Tibial artery (tissue), 4 donors: Measurements from ENCODE around the gene HCAR2.
"Not testable (repeated sequence)": the region's sequence is repeated elsewhere in the genome, so short reads cannot be mapped to it uniquely, and the experiment has no call there.

Experiments
- DNase-seq, 2 donors: peaks; one replicate each; pipeline ENCODE4 v3.0.0-alpha.2; 2019
- H3K27ac ChIP-seq, 2 donors: fragments of 200-600 bp; sonication (generic) in 1 of 2; 1 replicate in 1 of 2; 2 replicates in 1 of 2; pipeline ENCODE4 v1.5.1; 2018 to 2019; ENCODE audit warnings: mild to moderate bottlenecking in 1 of 2
- H3K27me3 ChIP-seq, 2 donors: fragments of 200-600 bp; sonication (generic) in 1 of 2; one replicate each; pipeline versions ENCODE4 v1.5.1 to v1.6.0; 2016 to 2019
- H3K36me3 ChIP-seq, 3 donors: fragments of 200-600 bp; sonication (generic) in 2 of 3; one replicate each; pipeline ENCODE4 v1.5.1; 2016 to 2019; ENCODE audit warnings: mild to moderate bottlenecking in 2 of 3
- H3K4me1 ChIP-seq, 4 donors: fragments of 200-600 bp; sonication (generic) in 2 of 4; 1 replicate in 3 of 4; 2 replicates in 1 of 4; pipeline ENCODE4 v1.5.1; 2016 to 2019
- H3K4me3 ChIP-seq, 2 donors: fragments of 200-600 bp; sonication (generic) in 1 of 2; 1 replicate in 1 of 2; 2 replicates in 1 of 2; pipeline ENCODE4 v1.5.1; 2018 to 2019; ENCODE audit warnings: mild to moderate bottlenecking in 2 of 2
- H3K9me3 ChIP-seq, 3 donors: fragments of 200-600 bp; sonication (generic) in 1 of 3; one replicate each; pipeline ENCODE4 v1.5.1; 2016 to 2019
- intact Hi-C: fragments of 100-400 bp; cut with DNase I; formaldehyde crosslinking; loops from one replicate; pipeline ENCODE4 v1.15.0; 2023; ENCODE audit warnings: low total_unique reads
- TF ChIP-seq, protein P1 (sequence below), 2 experiments: fragments of 200-600 bp in 1 of 2; fragments of 450-650 bp in 1 of 2; IDR thresholded peaks; one replicate each; pipeline ENCODE4 v1.5.1; 2017 to 2019; ENCODE audit warnings: antibody characterized with exemption in 2 of 2, mild to moderate bottlenecking in 1 of 2, moderate library complexity in 1 of 2

Gene HCAR2

DNA sequence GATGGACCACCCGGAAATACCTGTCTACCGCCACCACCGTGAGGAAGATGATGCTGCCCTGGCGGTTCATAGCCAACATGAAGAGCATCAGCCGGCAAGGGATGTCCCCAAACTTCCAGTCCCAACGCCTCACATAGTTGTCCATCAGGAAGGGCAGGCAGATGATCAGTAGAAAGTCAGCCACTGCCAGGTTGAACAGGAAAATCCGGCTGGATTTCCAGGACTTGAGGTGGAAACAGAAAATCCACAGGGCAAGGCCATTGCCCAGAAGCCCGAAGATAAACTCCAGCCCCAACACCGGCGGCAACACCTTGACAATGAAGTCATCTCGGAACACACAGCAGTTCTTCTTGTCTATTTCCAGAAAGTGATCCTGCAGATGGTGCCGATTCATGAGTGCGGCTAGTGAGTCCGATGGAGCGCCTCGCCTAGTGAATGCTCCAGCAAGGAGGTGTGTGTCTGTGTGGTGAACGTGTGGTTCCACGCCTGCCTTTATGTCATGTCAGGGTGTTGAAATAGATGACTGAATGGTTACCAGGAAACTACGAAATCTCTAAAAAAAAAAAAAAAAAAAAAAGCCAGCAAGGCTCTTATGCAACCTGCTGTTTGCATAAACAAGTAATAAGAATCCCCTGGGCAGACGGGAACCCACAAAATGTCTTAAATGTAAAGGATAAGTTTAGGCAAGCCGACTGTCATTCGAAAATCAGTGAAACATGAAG, at the start of gene HCAR2:
HCAR2 (minus strand) TSS at position 468 of the 722 bp plus-strand sequence; CDS start at position 394, 74 bp downstream.
- H3K27me3 ChIP-seq, H3K4me1 ChIP-seq, intact Hi-C loops, H3K4me3 ChIP-seq, H3K9me3 ChIP-seq, H3K36me3 ChIP-seq, H3K27ac ChIP-seq: not testable (repeated sequence)
- peak in 1 of 2 donors; percentile 60 for DNase-seq

DNA sequence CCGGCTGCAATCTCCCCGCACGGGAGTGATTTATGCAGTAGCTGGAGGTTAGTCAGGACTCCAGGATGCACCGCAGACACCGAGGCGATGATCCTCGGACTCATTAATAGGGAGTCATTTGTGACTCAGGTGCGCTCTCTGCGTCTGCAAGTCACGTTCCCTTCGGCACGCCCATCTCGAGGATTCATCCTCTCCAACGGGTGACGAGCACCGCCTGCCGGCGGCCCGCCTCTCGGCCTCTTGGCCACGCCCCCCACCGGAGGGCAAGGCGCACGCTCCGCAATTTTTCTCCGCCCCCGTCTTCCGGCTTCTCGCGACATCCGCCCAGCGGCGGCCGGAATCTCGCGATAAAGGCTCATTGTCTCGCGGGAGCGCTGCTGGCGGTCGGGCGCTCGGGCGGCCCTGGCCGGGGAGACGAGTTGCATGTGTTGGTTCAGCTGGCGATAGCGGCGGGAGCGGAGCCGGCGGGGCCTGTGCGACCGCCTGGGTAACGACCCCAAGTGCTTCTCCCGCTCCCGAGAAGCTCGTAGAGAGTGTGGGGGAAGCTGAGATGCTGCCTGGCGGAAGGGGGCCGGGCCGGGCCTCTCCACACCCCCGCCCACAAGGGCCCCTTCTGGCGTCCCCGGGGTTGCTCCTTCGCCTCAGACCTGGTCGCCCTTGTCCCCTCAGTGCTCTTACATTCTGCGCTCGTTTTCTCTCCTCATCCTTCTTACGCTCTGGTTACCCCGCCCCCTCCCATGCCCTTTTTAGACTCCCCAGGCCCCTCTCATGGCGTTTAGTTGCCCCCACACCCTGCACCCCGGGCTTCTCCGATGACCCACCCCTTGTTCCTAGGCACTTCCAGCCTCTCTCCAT, 49.5 kb upstream of the HCAR2 start, which contains the start of gene DENR:
DENR (plus strand) TSS at position 361 of the 855 bp plus-strand sequence. CDS start 878 bp downstream, outside the sequence.
- no peaks in the 10 kb centered on the region for H3K9me3 ChIP-seq
- peaks cover 0 to 29% (median 15%) of the 10 kb centered on the region in 4 donors for H3K4me1 ChIP-seq
- H3K27me3 ChIP-seq = no peaks in the 10 kb centered on the region
- intact Hi-C loops = loop anchor here (5.0 kb wide), 2 partner anchors 115 to 225 kb away; partner anchors contain the start of genes KNTC1 and RSRC2
- TF ChIP-seq, protein P1, sequence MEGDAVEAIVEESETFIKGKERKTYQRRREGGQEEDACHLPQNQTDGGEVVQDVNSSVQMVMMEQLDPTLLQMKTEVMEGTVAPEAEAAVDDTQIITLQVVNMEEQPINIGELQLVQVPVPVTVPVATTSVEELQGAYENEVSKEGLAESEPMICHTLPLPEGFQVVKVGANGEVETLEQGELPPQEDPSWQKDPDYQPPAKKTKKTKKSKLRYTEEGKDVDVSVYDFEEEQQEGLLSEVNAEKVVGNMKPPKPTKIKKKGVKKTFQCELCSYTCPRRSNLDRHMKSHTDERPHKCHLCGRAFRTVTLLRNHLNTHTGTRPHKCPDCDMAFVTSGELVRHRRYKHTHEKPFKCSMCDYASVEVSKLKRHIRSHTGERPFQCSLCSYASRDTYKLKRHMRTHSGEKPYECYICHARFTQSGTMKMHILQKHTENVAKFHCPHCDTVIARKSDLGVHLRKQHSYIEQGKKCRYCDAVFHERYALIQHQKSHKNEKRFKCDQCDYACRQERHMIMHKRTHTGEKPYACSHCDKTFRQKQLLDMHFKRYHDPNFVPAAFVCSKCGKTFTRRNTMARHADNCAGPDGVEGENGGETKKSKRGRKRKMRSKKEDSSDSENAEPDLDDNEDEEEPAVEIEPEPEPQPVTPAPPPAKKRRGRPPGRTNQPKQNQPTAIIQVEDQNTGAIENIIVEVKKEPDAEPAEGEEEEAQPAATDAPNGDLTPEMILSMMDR (IDR thresholded peaks at IDR 0.05) = peak; percentile 66 to 75
- DNase-seq = peak; percentile 96 to 99
- H3K36me3 ChIP-seq = peaks cover 10 to 30% (median 27%) of the 10 kb centered on the region in 3 donors
- H3K27ac ChIP-seq = peak within 1 kb of the TSS; percentile 83 to 86
- H3K4me3 ChIP-seq = peak within 1 kb of the TSS; percentile 90

DNA sequence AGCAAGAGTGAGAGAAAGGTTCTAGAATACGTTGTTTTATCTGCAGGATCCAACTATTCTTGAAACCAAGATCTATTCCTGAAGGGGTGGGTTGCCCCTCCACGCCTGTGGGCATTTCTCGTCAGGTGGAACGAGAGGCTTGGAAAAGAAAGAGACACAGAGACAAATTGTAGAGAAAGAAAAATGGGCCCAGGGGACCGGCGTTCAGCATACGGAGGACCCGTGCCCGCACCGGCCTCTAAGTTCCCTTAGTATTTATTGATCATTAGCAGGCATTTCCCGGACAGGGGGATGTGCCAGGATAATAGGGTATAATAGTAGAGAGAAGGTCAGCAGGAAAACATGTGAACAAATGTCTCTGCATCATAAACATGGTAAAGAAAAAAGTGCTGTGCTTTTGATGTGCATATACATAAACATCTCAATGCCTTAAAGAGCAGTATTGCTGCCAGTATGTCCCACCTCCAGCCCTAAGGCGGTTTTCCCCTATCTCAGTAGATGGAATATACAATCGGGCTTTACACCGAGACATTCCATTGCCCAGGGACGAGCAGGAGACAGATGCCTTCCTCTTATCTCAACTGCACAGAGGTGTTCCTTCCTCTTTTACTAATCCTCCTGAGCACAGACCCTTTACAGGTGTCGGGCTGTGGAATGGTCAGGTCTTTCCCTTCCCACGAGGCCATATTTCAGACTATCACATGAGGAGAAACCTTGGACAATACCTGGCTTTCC, 47.8 kb upstream of the HCAR2 start:
- DNase-seq = peak in 1 of 2 donors; percentile 38
- not testable (repeated sequence) for H3K27me3 ChIP-seq, H3K27ac ChIP-seq, H3K9me3 ChIP-seq, H3K4me3 ChIP-seq
- peaks cover 0 to 19% (median 15%) of the 10 kb centered on the region in 4 donors for H3K4me1 ChIP-seq
- intact Hi-C loops = loop anchor here (5.0 kb wide), 2 partner anchors 114 to 224 kb away; partner anchors contain the start of genes KNTC1 and RSRC2
- peaks cover 3 to 12% (median 9%) of the 10 kb centered on the region in 3 donors for H3K36me3 ChIP-seq

DNA sequence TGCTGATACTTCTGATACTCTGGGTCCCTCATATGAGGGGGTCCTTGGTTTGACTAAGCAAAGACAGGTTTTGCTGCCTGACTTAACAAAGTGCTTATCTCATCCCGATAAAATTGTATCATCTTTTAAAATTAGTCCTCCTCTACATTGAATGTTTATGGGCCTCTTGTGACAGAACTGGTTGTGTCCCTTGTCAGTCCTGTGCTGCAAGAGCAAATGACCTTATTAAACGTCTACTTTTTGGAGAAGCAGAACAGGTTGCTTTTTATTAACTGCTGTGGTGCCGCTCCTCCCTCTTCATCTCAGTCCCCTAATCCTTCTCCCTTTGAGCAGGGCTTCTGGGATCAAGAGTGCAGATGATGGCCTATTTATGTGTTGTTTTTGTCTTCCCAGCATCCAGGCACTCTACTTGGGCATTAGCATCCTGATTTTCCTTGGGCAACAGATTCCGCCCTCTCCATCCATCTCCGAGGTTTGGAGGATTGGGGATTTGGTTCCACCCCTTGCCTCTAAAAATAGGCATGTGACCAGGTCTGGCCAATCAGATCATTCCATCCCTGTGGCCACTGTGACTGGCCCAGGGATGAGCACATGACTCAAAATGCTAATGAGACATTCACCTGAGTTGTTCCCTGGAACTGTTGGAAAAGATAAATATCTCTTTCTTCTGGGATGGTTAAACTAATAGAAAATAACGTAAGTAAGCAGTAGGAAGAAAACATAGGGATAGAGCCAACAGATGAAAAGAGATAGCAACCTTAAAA, 46.6 kb upstream of the HCAR2 start:
- intact Hi-C loops = loop anchor here (5.0 kb wide), 2 partner anchors 112 to 222 kb away; partner anchors contain the start of genes KNTC1 and RSRC2
- no peak for DNase-seq
- Histone ChIP-seq H3K9me3 (no peaks in the 10 kb centered on the region), H3K4me1 (peaks cover 0 to 19% (median 15%) of the 10 kb centered on the region in 4 donors), H3K27ac (no peak overlapping the region), H3K4me3 (no peak overlapping the region), H3K36me3 (peaks cover 0 to 4% (median 0%) of the 10 kb centered on the region in 3 donors), H3K27me3 (no peaks in the 10 kb centered on the region)
- TF ChIP-seq, protein P1 (IDR thresholded peaks at IDR 0.05) = no peak

DNA sequence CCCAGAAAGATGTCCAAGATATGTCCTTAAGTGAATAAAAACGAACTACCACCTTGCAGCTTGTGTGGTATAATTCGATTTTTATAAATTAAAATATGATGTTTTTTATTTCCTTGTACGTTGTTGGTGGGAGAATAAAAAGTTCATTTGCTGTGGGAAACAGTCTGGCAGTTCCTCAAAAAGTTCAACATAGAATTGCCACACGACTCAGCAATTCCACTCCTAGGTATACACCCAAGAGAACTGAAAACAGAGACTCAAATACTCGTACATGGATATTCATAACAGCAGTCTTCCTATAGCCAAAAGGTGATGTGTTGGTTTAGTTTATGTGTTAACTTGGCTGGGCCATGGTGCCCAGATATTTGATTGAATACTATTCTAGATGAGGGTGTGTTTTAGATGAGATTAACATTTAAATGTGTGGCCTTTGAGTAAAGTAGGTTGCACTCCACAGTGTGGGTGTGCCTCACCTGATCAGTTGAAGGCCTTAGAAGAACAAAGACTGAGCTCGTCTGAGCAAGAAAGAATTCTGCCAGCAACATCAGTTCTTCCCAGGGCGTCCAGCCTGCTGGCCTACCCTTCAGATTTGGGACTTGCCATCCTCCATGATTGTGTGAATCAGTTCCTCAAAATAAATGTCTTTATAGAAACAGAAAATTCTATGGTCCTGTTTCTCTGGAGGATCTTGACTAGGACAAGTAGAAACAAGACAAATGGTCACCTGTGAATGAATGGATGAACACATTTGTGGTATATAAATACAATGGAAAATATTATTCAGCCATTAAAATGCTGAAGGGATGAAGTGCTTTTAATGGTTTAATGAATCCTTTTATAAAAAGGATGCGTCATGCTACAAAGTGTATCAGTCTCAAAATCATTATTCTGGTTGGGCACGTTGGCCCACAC, 44.3 kb upstream of the HCAR2 start:
- H3K27ac ChIP-seq = no peak overlapping the region
- no peak overlapping the region for H3K4me3 ChIP-seq
- H3K9me3 ChIP-seq = no peaks in the 10 kb centered on the region
- H3K27me3 ChIP-seq = no peaks in the 10 kb centered on the region
- intact Hi-C loops = no loop called here
- peak in 1 of 2 donors; percentile 16 for DNase-seq
- TF ChIP-seq, protein P1 (IDR thresholded peaks at IDR 0.05) = no peak
- H3K36me3 ChIP-seq = no peaks in the 10 kb centered on the region
- peaks cover 0 to 7% (median 4%) of the 10 kb centered on the region in 4 donors for H3K4me1 ChIP-seq
